Cardiac muscle cell (in vitro differentiated cells and primary cell): Measurements from ENCODE around the gene HIVEP1. TPM values are rescaled to one million over a fixed set of nuclear protein-coding genes. Genes with fewer than 3 reads are reported as not detected.

Experiments used
- DNase-seq, 2 donors: peaks; one replicate each; pipeline versions ENCODE4 v3.0.0 to v3.0.0-alpha.2; 2010 to 2017; ENCODE audit warnings: low read depth in 1 of 2, low spot score in 1 of 2
- H3K27ac ChIP-seq: fragments of 200-600 bp; sonication (generic); 2 replicates; pipeline ENCODE4 v1.5.1; 2016
- H3K27me3 ChIP-seq: fragments of 200-600 bp; sonication (generic); 2 replicates; pipeline ENCODE4 v1.6.0; 2016; ENCODE audit warnings: control low read depth
- H3K36me3 ChIP-seq: fragments of 200-600 bp; sonication (generic); 2 replicates; pipeline ENCODE4 v1.5.1; 2016; ENCODE audit warnings: control low read depth
- H3K4me1 ChIP-seq: fragments of 200-600 bp; sonication (generic); 2 replicates; pipeline ENCODE4 v1.8.1; 2017; ENCODE audit warnings: low read depth, mild to moderate bottlenecking, mixed run types
- H3K4me3 ChIP-seq: fragments of 200-600 bp; sonication (generic); 2 replicates; pipeline ENCODE4 v1.5.1; 2016; ENCODE audit warnings: mild to moderate bottlenecking
- H3K9me3 ChIP-seq: fragments of 200-600 bp; sonication (generic); 2 replicates; pipeline ENCODE4 v1.5.1; 2017; ENCODE audit warnings: low read depth, mild to moderate bottlenecking, control low read depth
- polyA plus RNA-seq: library from polyadenylated mRNA; unstranded; fragments of >200 nt; fragmentation: Nextera tagmentation; extraction: Ambion mirVana; gene quantifications from 2 replicates; pipeline ENCODE4 v1.2.1, GENCODE V29; 2016
- total RNA-seq: library from RNA; depleted of rRNA; stranded (reverse); fragments of >200 nt; gene quantifications from 2 replicates; pipeline ENCODE4 v1.2.3, GENCODE V29; 2016
- TF ChIP-seq, protein P1 (sequence below): IDR thresholded peaks from 2 replicates; pipeline ENCODE4 v1.5.1; 2012; ENCODE audit warnings: low read depth, mild to moderate bottlenecking, low read length

Gene HIVEP1
- total and polyA plus RNA-seq, 2 experiments from 2014 or later, result 5.3 to 20.0 TPM

DNA sequence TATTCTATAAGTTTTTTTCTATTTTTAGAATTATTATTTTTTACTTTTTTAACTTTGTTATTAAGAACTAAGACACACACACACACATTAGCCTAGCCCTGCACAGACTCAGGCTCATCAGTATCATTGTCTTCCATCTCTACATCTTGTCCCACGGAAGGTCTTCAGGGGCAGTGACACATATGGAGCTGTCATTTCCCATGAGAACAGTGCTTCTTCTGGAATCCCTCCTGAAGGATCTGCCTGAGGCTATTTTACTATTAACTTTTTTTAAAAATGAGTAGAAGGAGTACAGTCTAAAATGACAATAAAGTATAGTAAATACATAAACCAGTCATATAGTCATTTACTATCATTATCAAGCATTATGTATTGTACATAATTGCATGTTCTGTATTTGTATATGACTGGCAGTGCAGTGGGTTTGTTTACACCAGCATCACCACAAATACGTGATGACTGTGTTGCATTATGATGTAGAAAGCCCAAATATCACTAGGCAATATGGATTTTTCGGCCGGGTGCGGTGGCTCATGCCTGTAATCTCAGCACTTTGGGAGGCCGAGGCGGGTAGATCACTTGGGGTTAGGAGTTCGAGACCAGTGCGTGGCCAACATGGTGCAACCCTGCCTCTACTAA is 57.9 kb downstream of the HIVEP1 start:
- H3K36me3 ChIP-seq, result no peaks in the 10 kb centered on the region
- TF ChIP-seq, protein P1, sequence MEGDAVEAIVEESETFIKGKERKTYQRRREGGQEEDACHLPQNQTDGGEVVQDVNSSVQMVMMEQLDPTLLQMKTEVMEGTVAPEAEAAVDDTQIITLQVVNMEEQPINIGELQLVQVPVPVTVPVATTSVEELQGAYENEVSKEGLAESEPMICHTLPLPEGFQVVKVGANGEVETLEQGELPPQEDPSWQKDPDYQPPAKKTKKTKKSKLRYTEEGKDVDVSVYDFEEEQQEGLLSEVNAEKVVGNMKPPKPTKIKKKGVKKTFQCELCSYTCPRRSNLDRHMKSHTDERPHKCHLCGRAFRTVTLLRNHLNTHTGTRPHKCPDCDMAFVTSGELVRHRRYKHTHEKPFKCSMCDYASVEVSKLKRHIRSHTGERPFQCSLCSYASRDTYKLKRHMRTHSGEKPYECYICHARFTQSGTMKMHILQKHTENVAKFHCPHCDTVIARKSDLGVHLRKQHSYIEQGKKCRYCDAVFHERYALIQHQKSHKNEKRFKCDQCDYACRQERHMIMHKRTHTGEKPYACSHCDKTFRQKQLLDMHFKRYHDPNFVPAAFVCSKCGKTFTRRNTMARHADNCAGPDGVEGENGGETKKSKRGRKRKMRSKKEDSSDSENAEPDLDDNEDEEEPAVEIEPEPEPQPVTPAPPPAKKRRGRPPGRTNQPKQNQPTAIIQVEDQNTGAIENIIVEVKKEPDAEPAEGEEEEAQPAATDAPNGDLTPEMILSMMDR, result no peak
- DNase-seq, result no peak
- H3K4me1 ChIP-seq, result peaks cover 19% of the 10 kb centered on the region
- H3K4me3 ChIP-seq, result no peak overlapping the region
- H3K9me3 ChIP-seq, result no peaks in the 10 kb centered on the region
- no peaks in the 10 kb centered on the region for H3K27me3 ChIP-seq
- no peak overlapping the region for H3K27ac ChIP-seq

DNA sequence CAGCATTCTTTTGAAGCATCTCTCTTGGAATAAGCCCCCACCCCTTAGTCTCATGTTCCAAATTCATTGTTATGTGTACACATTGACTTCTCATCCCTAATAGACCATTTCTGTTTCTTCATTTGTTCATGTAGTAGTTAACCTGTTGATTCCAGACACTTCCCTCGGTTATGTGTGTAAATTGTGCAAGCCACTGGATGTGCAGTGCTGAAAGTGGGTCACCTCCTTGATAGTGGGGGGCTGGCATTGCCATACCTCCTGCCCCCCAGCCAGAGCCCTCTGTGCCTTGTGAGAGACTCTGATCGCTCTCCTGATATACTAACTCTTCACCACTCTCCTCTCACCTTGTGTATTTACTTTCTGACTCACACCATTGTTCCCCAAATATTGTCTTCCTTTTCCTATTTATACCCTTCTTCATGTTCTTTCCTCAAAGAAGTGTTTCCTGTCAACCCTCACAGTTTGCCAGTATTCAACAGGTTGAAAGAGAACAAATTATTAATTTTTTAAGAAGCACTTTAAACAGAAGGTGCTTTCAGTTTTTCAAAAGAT is 59.0 kb downstream of the HIVEP1 start:
- no peak for DNase-seq
- Histone ChIP-seq H3K4me1 (peaks cover 7% of the 10 kb centered on the region), H3K36me3 (no peaks in the 10 kb centered on the region), H3K27ac (no peak overlapping the region), H3K27me3 (no peaks in the 10 kb centered on the region), H3K9me3 (no peaks in the 10 kb centered on the region), H3K4me3 (no peak overlapping the region)
- TF ChIP-seq, protein P1, result no peak

DNA sequence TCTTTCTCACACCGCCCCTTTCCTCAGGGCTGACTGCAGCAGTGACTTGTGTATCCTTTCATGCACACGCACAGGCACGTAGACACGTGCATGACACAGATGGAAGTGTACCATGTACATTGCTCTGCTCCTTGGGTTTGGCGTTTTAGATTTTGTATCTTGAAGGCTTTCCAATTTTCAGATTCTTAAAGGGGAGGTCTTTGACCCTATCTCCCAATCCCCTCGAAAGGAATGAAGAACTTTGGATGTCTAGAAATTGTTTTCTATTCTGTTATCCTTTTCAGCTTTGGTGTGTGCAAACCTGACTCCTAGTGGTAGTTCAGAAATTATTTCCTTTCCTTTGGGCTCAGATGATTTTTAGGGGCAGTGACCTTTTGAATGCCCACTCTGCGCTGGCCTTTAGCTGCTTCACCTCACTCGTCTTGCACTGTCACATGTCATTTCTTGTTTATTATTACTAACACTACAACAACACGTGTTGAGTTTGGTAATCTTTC is 63.0 kb downstream of the HIVEP1 start:
- DNase-seq, result peak; percentile 17 to 31
- H3K9me3 ChIP-seq, result no peaks in the 10 kb centered on the region
- peaks cover 2% of the 10 kb centered on the region for H3K4me1 ChIP-seq
- TF ChIP-seq, protein P1, result peak; percentile 47
- no peaks in the 10 kb centered on the region for H3K27me3 ChIP-seq
- H3K36me3 ChIP-seq, result no peaks in the 10 kb centered on the region
- H3K27ac ChIP-seq, result no peak overlapping the region
- no peak overlapping the region for H3K4me3 ChIP-seq

DNA sequence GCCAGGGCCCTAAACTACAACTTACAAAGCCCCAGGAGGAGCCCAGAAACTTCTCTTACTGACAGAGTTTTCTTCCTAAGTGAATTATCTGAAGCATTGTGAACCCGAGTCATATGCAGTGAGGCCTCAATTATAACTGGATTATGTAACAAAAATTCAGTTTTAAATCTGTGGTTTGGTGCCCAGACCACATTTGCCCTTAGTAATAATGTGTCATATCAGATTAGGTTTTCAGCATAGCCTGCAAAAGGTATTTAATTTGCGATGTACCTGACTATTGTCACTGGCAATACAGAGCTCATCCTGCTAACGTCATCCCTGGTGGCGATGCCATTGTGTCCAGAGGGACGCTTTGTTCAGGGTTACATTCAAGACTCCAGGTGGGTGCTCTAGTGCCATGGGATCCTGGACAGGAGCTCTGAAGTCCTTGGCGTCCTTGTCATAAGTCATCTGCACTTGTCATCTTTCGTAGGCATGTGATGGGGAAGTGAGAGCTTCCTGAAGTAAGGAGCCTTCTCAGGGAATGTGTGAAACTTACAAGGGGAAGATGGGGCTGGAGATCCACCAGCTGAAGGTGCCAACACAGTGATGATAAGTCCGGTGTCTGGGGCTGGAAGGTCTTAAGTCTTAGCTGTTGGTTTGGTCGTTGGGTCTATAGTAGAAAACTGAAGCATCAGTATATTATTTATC is 65.1 kb downstream of the HIVEP1 start:
- Histone ChIP-seq H3K27ac (no peak overlapping the region), H3K4me3 (no peak overlapping the region), H3K27me3 (no peaks in the 10 kb centered on the region), H3K36me3 (no peaks in the 10 kb centered on the region), H3K4me1 (peaks cover 2% of the 10 kb centered on the region), H3K9me3 (no peaks in the 10 kb centered on the region)
- TF ChIP-seq, protein P1, result no peak
- no peak for DNase-seq

DNA sequence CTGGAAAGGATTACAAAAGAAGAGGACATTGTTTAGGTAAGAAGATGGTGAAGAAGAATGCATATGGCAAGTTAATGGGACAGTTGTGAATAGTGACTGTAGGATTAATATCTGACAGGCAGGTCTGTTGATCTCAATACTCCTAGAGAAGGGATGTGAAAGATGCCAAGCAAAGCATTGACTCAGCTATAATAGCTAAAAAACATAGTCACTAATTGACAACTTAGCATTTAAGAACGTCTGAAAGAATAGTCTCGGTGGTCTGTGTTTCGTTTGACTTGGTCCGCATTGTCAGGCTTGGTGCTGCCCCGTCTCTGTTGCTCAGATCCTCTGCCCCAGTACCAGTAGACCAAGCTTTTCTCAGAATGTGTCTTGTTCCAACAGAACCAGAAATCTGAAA is 65.9 kb downstream of the HIVEP1 start:
- TF ChIP-seq, protein P1, result no peak

More for the DNA sequence above, 65.9 kb downstream of the HIVEP1 start:
- no peaks in the 10 kb centered on the region for H3K27me3 ChIP-seq
- no peak overlapping the region for H3K27ac ChIP-seq
- H3K36me3 ChIP-seq, result no peaks in the 10 kb centered on the region
- H3K9me3 ChIP-seq, result no peaks in the 10 kb centered on the region
- peaks cover 2% of the 10 kb centered on the region for H3K4me1 ChIP-seq
- DNase-seq, result no peak
- no peak overlapping the region for H3K4me3 ChIP-seq
